Endothelial cell (in vitro differentiated cells): ENCODE data around the gene CAT. TPM values are rescaled to one million over a fixed set of nuclear protein-coding genes. Genes with fewer than 3 reads are reported as not detected.

Experiments used
- DNase-seq: peaks from one replicate; pipeline ENCODE4 v3.0.0; 2021; ENCODE audit warnings: low spot score
- H3K27ac Mint-ChIP-seq: one replicate; pipeline ENCODE4 v1.8.0; 2021; ENCODE audit warnings: mixed read lengths, inconsistent platforms; ENCODE audit not compliant: unreplicated experiment
- H3K27me3 Mint-ChIP-seq: one replicate; pipeline ENCODE4 v1.8.0; 2021; ENCODE audit warnings: mild to moderate bottlenecking, moderate library complexity, mixed read lengths, inconsistent platforms; ENCODE audit not compliant: unreplicated experiment
- H3K36me3 Mint-ChIP-seq: one replicate; pipeline ENCODE4 v1.8.0; 2021; ENCODE audit warnings: mild to moderate bottlenecking, low read depth, mixed read lengths, inconsistent platforms; ENCODE audit not compliant: unreplicated experiment
- H3K4me1 Mint-ChIP-seq: one replicate; pipeline ENCODE4 v1.8.0; 2021; ENCODE audit warnings: mild to moderate bottlenecking, mixed read lengths, inconsistent platforms; ENCODE audit not compliant: unreplicated experiment
- H3K4me3 Mint-ChIP-seq: one replicate; pipeline ENCODE4 v1.8.0; 2021; ENCODE audit warnings: mild to moderate bottlenecking, mixed read lengths, inconsistent platforms; ENCODE audit not compliant: unreplicated experiment
- H3K9me3 Mint-ChIP-seq: one replicate; pipeline ENCODE4 v1.8.0; 2021; ENCODE audit warnings: mixed read lengths, inconsistent platforms; ENCODE audit not compliant: unreplicated experiment
- CTCF ChIP-seq: fragments of 200-600 bp; sonication (generic); IDR thresholded peaks from one replicate; pipeline ENCODE4 v1.5.0; 2021; ENCODE audit warnings: antibody characterized with exemption; ENCODE audit not compliant: unreplicated experiment
- total RNA-seq: library from RNA; stranded (reverse); fragmentation: NEBNext Ultra II Directional; extraction: Animal tissue kit (Norgen Biotek cat#: 25700); gene quantifications from one replicate; pipeline ENCODE4 v1.2.1, GENCODE V29; 2021; ENCODE audit not compliant: unreplicated experiment

The CAT gene
- total RNA-seq, 1 donor from 2014 or later: 30.2 TPM

- no peaks in the 10 kb centered on the region for H3K4me1 Mint-ChIP-seq
- DNase-seq: no peak
- H3K27ac Mint-ChIP-seq: no peak overlapping the region
- H3K9me3 Mint-ChIP-seq: no peaks in the 10 kb centered on the region
- H3K27me3 Mint-ChIP-seq: peaks cover 4% of the 10 kb centered on the region
- H3K36me3 Mint-ChIP-seq: no peaks in the 10 kb centered on the region
- H3K4me3 Mint-ChIP-seq: no peak overlapping the region
- TF ChIP-seq CTCF: no peak
Observed at GRCh38 chr11:34493468-34493867, 54.7 kb downstream of the CAT start.

GRCh38 chr11:34493926-34494595 lies 55.3 kb downstream of the CAT start:
- TF ChIP-seq CTCF: no peak
- Mint-ChIP-seq H3K27ac (no peak overlapping the region), H3K9me3 (no peaks in the 10 kb centered on the region), H3K27me3 (peaks cover 4% of the 10 kb centered on the region), H3K4me3 (no peak overlapping the region), H3K36me3 (no peaks in the 10 kb centered on the region), H3K4me1 (no peaks in the 10 kb centered on the region)
- DNase-seq: no peak

GRCh38 chr11:34495239-34495723 lies 56.5 kb downstream of the CAT start:
- DNase-seq: no peak
- no peaks in the 10 kb centered on the region for H3K36me3 Mint-ChIP-seq
- no peaks in the 10 kb centered on the region for H3K9me3 Mint-ChIP-seq
- H3K27ac Mint-ChIP-seq: no peak overlapping the region
- no peak for TF ChIP-seq CTCF
- peaks cover 4% of the 10 kb centered on the region for H3K27me3 Mint-ChIP-seq
- H3K4me1 Mint-ChIP-seq: no peaks in the 10 kb centered on the region
- no peak overlapping the region for H3K4me3 Mint-ChIP-seq

GRCh38 chr11:34495724-34496377 lies 57.1 kb downstream of the CAT start:
- H3K4me3 Mint-ChIP-seq: no peak overlapping the region
- TF ChIP-seq CTCF: no peak
- DNase-seq: no peak
- peaks cover 4% of the 10 kb centered on the region for H3K27me3 Mint-ChIP-seq
- no peak overlapping the region for H3K27ac Mint-ChIP-seq
- no peaks in the 10 kb centered on the region for H3K9me3 Mint-ChIP-seq
- H3K4me1 Mint-ChIP-seq: no peaks in the 10 kb centered on the region
- H3K36me3 Mint-ChIP-seq: no peaks in the 10 kb centered on the region
